ENCODE measurements around the gene ARHGAP5.

DNA sequence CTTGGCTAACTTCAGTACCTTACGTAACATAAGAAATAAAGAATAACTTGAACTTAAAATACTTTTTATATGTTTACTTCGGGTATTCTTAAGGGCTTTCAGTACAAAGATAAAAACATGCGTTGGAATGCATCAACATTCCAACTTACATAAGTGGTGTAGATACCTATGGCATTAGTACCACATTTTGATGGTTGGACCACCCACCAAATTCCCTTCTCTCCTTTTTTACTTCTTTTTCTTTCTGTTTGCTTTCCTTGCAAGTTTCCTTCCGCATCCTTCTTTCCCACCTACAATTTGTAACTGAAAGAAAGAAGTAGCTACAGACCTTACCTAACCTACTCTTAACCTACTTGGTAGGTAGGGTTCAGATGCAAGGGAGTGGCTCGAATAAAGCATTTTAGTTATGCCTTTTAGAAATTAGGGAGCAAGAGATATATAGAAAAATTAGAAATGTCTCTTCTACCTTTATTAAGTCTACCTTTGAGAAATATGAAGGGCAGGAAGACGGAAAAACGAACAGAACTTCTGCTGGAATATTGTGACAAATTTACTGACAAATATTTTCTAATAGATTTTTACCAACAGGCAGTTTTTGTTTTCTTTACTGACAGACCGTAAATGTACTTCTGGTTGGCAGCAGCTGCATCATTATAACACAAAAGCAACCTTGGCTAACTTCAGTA is 2.1 kb upstream of the ARHGAP5 start:
- TF ChIP-seq, protein P1, sequence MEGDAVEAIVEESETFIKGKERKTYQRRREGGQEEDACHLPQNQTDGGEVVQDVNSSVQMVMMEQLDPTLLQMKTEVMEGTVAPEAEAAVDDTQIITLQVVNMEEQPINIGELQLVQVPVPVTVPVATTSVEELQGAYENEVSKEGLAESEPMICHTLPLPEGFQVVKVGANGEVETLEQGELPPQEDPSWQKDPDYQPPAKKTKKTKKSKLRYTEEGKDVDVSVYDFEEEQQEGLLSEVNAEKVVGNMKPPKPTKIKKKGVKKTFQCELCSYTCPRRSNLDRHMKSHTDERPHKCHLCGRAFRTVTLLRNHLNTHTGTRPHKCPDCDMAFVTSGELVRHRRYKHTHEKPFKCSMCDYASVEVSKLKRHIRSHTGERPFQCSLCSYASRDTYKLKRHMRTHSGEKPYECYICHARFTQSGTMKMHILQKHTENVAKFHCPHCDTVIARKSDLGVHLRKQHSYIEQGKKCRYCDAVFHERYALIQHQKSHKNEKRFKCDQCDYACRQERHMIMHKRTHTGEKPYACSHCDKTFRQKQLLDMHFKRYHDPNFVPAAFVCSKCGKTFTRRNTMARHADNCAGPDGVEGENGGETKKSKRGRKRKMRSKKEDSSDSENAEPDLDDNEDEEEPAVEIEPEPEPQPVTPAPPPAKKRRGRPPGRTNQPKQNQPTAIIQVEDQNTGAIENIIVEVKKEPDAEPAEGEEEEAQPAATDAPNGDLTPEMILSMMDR (IDR thresholded peaks at IDR 0.05) = no peak
- TF ChIP-seq POLR2A (IDR thresholded peaks at IDR 0.05) = no peak

All from ovary (tissue), 3 donors.